Endothelial cell (in vitro differentiated cells): Measurements from ENCODE around the gene CCDC7. TPM values are rescaled to one million over a fixed set of nuclear protein-coding genes. Genes with fewer than 3 reads are reported as not detected.
A peak's percentile ranks its signal among the peaks of the same experiment; 100 is the strongest.

ENCODE experiments used
- DNase-seq: peaks from one replicate; pipeline ENCODE4 v3.0.0; 2021; ENCODE audit warnings: low spot score
- H3K27ac Mint-ChIP-seq: one replicate; pipeline ENCODE4 v1.8.0; 2021; ENCODE audit warnings: mixed read lengths, inconsistent platforms; ENCODE audit not compliant: unreplicated experiment
- H3K27me3 Mint-ChIP-seq: one replicate; pipeline ENCODE4 v1.8.0; 2021; ENCODE audit warnings: mild to moderate bottlenecking, moderate library complexity, mixed read lengths, inconsistent platforms; ENCODE audit not compliant: unreplicated experiment
- H3K36me3 Mint-ChIP-seq: one replicate; pipeline ENCODE4 v1.8.0; 2021; ENCODE audit warnings: mild to moderate bottlenecking, low read depth, mixed read lengths, inconsistent platforms; ENCODE audit not compliant: unreplicated experiment
- H3K4me1 Mint-ChIP-seq: one replicate; pipeline ENCODE4 v1.8.0; 2021; ENCODE audit warnings: mild to moderate bottlenecking, mixed read lengths, inconsistent platforms; ENCODE audit not compliant: unreplicated experiment
- H3K4me3 Mint-ChIP-seq: one replicate; pipeline ENCODE4 v1.8.0; 2021; ENCODE audit warnings: mild to moderate bottlenecking, mixed read lengths, inconsistent platforms; ENCODE audit not compliant: unreplicated experiment
- H3K9me3 Mint-ChIP-seq: one replicate; pipeline ENCODE4 v1.8.0; 2021; ENCODE audit warnings: mixed read lengths, inconsistent platforms; ENCODE audit not compliant: unreplicated experiment
- total RNA-seq: library from RNA; stranded (reverse); fragmentation: NEBNext Ultra II Directional; extraction: Animal tissue kit (Norgen Biotek cat#: 25700); gene quantifications from one replicate; pipeline ENCODE4 v1.2.1, GENCODE V29; 2021; ENCODE audit not compliant: unreplicated experiment
- TF ChIP-seq, protein P1 (sequence below): fragments of 200-600 bp; sonication (generic); IDR thresholded peaks from one replicate; pipeline ENCODE4 v1.5.0; 2021; ENCODE audit warnings: antibody characterized with exemption; ENCODE audit not compliant: unreplicated experiment

The CCDC7 gene
- total RNA-seq, 1 donor from 2014 or later: 5.4 TPM

DNA sequence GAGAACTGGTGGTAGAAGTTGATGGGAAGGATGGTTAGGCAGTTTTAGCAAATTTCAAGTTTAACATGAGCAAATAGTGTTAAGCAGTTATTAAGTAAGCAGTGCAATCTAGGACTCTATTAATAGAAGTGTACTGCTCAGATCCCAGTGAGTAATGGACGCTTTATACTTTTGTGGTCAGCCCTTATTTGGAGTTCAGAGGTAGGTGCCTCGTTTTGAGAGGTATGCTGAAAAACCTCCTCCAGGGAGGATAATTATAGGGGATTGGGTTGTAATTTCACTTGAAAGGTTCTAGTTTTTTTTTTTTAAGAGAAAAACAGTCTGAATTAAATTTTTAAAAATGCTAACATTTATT lies 33.5 kb upstream of the CCDC7 start:
- Mint-ChIP-seq H3K27me3 (peaks cover 2% of the 10 kb centered on the region), H3K36me3 (no peaks in the 10 kb centered on the region), H3K27ac (peak overlapping the region; percentile 93), H3K4me3 (no peak overlapping the region), H3K4me1 (peaks cover 10% of the 10 kb centered on the region), H3K9me3 (no peaks in the 10 kb centered on the region)
- TF ChIP-seq, protein P1, sequence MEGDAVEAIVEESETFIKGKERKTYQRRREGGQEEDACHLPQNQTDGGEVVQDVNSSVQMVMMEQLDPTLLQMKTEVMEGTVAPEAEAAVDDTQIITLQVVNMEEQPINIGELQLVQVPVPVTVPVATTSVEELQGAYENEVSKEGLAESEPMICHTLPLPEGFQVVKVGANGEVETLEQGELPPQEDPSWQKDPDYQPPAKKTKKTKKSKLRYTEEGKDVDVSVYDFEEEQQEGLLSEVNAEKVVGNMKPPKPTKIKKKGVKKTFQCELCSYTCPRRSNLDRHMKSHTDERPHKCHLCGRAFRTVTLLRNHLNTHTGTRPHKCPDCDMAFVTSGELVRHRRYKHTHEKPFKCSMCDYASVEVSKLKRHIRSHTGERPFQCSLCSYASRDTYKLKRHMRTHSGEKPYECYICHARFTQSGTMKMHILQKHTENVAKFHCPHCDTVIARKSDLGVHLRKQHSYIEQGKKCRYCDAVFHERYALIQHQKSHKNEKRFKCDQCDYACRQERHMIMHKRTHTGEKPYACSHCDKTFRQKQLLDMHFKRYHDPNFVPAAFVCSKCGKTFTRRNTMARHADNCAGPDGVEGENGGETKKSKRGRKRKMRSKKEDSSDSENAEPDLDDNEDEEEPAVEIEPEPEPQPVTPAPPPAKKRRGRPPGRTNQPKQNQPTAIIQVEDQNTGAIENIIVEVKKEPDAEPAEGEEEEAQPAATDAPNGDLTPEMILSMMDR: no peak
- no peak for DNase-seq

DNA sequence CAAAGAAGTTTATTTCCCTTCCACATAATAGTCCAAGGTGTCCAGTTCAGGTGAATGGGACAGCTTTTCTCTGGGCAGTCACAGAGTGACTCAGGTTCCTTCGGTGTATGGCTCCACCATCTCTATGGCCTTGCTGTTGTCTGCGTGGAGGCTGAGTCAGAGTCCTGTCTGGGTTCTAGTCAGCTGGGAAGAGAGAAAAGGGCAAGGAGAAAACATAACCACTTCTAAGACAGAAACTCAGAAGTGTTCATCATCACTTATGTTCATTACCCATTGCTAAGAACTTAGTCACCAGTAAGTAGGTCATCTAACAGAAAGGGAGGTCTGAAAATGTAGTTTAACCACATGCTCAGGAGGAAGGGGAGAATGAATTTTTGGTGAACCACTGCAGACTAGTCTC lies 32.4 kb upstream of the CCDC7 start:
- H3K36me3 Mint-ChIP-seq: no peaks in the 10 kb centered on the region
- TF ChIP-seq, protein P1: no peak
- no peak overlapping the region for H3K4me3 Mint-ChIP-seq
- peaks cover 10% of the 10 kb centered on the region for H3K4me1 Mint-ChIP-seq
- no peaks in the 10 kb centered on the region for H3K9me3 Mint-ChIP-seq
- H3K27me3 Mint-ChIP-seq: peaks cover under 1% of the 10 kb centered on the region
- DNase-seq: no peak
- H3K27ac Mint-ChIP-seq: no peak overlapping the region

DNA sequence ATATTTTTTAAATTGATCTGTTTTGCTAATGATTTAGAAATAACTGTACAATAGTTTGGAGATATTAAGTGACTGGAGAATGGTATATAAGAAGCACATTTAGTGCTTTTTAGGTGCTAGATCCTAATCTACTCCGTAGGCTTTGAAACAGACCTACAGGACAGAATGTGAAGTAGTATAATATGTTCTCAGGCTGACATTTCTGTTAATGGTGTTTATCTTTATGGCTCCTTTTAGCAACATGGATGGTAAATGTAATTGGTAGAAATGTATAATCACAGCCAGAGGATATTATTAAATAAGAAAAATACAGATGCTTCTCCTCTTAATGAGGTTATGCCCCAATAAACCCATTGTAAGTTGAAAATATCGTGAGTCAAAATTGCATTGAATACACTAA lies 30.6 kb upstream of the CCDC7 start:
- no peaks in the 10 kb centered on the region for H3K9me3 Mint-ChIP-seq
- no peaks in the 10 kb centered on the region for H3K36me3 Mint-ChIP-seq
- TF ChIP-seq, protein P1: no peak
- H3K27ac Mint-ChIP-seq: no peak overlapping the region
- peaks cover 10% of the 10 kb centered on the region for H3K4me1 Mint-ChIP-seq
- DNase-seq: no peak
- H3K27me3 Mint-ChIP-seq: no peaks in the 10 kb centered on the region
- H3K4me3 Mint-ChIP-seq: no peak overlapping the region

DNA sequence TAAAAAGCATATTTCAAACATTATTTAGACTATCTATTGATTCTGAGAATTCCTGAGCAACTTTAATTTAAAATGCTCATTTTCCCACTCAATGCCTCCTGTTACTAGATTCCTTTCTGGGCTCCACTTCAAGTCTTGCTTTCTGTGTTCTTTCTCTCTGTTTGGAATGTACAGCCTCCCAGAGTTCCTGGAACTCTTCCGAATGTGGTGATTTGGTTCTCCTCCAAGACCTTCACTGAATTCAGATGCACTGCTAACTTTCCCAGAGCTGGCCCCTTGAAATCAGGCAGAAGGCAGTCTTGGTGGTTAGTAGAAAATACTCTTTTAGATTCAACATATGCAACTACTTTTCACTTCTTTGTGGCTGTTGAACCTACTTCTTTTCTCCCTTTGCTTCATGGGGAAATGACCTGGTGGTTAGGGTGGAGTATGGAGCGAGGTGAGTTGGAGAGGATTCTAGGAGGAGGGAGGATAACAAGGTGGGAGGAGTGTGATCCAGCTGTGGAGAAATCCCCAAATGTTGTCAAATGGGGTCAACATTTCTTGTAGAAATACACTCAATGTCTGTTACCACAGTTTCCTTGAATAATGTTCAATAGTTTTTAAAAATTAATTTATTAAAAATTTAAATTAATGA lies 27.9 kb upstream of the CCDC7 start:
- Mint-ChIP-seq H3K4me3 (no peak overlapping the region), H3K27me3 (no peaks in the 10 kb centered on the region), H3K36me3 (no peaks in the 10 kb centered on the region), H3K9me3 (no peaks in the 10 kb centered on the region), H3K4me1 (no peaks in the 10 kb centered on the region), H3K27ac (no peak overlapping the region)
- TF ChIP-seq, protein P1: no peak
- DNase-seq: no peak

DNA sequence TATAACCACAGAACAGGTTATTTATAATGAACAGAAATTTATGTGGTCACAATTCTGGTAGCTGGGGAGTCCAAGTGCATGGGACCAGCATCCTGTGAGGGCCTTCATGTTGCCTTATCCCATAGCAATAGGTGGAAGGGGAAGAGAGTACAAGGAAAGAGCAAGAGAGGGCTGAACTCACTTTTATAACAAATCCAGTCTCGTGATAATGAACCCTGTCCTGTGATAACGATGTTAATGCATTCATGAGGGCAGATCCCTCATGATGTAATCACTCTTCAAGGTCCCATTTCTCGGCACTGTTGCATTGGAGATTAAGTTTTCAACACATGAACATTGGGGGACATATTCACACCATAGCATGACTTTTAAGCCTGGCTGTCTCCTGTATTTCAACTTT lies 27.4 kb upstream of the CCDC7 start:
- Mint-ChIP-seq H3K9me3 (no peaks in the 10 kb centered on the region), H3K36me3 (no peaks in the 10 kb centered on the region), H3K4me3 (no peak overlapping the region), H3K4me1 (no peaks in the 10 kb centered on the region), H3K27me3 (no peaks in the 10 kb centered on the region), H3K27ac (no peak overlapping the region)
- TF ChIP-seq, protein P1: no peak
- DNase-seq: no peak
